Parietal lobe (tissue), 1 donor: ENCODE measurements around the gene BEST3. TPM values are rescaled to one million over a fixed set of nuclear protein-coding genes. Genes with fewer than 3 reads are reported as not detected.

Experiments used
- total RNA-seq: library from RNA; depleted of rRNA; stranded (reverse); fragments of >200 nt; gene quantifications from one replicate; pipeline ENCODE4 v1.2.3, GENCODE V29; 2014

The BEST3 gene
- 6.6 TPM for total RNA-seq

DNA sequence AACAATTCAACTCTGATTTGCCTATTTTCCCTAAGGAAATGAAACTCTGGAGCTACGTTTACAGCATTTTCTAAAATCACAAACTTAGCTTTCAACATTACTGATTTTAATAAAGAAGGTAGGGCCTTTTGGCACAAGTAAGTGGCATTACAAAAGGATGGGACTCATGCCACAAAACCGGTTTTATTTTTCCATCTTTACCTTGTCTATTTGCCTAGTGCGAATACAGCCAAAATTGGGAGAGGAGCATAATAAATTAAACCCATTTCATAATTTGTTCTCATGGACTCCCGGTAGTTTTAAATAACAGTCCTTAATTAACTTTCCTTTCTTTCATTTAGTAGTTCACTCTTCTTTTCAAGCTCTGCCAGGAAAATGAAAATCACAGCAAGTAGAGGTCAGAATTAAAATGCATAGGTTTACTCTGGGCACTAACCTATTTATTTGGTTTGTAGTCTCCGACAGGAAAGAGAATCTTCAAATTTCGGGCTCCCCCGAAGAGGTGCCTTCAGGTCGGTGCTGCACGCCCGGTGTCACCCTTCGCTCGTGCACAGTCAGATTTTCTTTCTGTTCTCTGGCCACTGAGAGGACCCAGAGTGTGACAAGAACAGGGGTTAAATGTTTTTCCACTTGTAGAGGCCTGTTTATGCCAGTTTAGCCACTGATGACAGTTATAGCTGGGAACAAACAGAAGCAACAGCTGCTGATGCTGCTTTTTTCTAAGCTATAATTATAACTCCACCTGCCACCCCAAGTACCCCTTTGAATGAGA is at the start of gene BEST3:
BEST3 (minus strand) TSS at position 535 of the 772 bp plus-strand sequence. CDS start 1,505 bp downstream, outside the sequence.

GRCh38 chr12:69738351-69739286 is 39.5 kb upstream of the BEST3 start, which contains the start of gene RAB3IP:
Gene RAB3IP (plus strand): TSS chr12:69738860. CDS start chr12:69755409, 16,549 bp downstream.

DNA sequence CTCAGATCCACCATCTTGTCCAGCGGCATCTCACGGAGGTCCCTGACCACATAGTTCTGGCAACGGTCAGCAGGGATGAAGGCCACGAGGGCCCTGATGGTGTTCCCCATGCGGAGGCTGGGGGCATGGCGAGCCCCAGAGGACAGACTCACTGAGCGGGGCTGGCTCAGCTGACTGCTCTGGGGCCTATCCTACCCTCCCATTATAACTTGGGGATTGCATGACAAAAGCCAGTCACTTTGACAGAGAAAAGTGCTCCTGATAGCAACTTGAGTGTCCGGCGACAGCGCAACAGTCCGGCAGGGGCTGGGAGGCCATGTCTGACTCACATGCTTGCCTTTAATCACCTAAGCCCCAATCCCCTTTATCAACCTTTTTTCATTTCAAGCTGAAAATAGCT is 88.4 kb downstream of the BEST3 start, which contains the start of gene LRRC10:
LRRC10 (minus strand) TSS at position 179 of the 400 bp plus-strand sequence; CDS start at position 110, 69 bp downstream.

Other genes with a start within 250 kb of the BEST3 start
- gene FRS2, start 228.9 kb downstream of the BEST3 start, total RNA-seq, result 83.3 TPM
- gene CCT2, start 113.8 kb downstream of the BEST3 start, total RNA-seq, result 271 TPM
- not detected for gene LRRC10, start 88.4 kb downstream of the BEST3 start, total RNA-seq
- gene RAB3IP, start 39.6 kb upstream of the BEST3 start, total RNA-seq, result 56.0 TPM
- gene MYRFL, start 125.9 kb upstream of the BEST3 start, total RNA-seq, result 1.3 TPM